Heart left ventricle (tissue), 16 donors: ENCODE data around the gene CHIT1. TPM values are rescaled to one million over a fixed set of nuclear protein-coding genes. Genes with fewer than 3 reads are reported as not detected.

Experiments used
- ATAC-seq, 4 donors: fragments of 200-7000 bp; cut with Tn5 transposase; one replicate each; pipeline ENCODE4 v1.9.1; 2020 to 2022; ENCODE audit warnings: moderate library complexity in 4 of 4, mild to moderate bottlenecking in 3 of 4, moderate number of reproducible peaks in 1 of 4
- DNase-seq, 5 donors: peaks; one replicate each; pipeline ENCODE4 v3.0.0-alpha.2; 2020
- H3K27ac ChIP-seq, 12 donors: fragments of 200-600 bp; sonication (generic) in 4 of 12; one replicate each; pipeline versions ENCODE4 v1.5.0 to v1.8.0; 2016 to 2022; ENCODE audit warnings: mild to moderate bottlenecking in 2 of 12
- H3K27me3 ChIP-seq, 9 donors: fragments of 200-600 bp; sonication (generic) in 2 of 9; one replicate each; pipeline versions ENCODE4 v1.5.1 to v1.8.0; 2016 to 2022; ENCODE audit warnings: mild to moderate bottlenecking in 3 of 9
- H3K36me3 ChIP-seq, 9 donors: fragments of 200-600 bp; sonication (generic) in 2 of 9; one replicate each; pipeline versions ENCODE4 v1.5.0 to v1.8.0; 2018 to 2022; ENCODE audit warnings: mild to moderate bottlenecking in 2 of 9
- H3K4me1 ChIP-seq, 12 donors: fragments of 200-600 bp; sonication (generic) in 4 of 12; one replicate each; pipeline versions ENCODE4 v1.5.0 to v1.8.0; 2016 to 2022; ENCODE audit warnings: mild to moderate bottlenecking in 3 of 12
- H3K4me3 ChIP-seq, 12 donors: fragments of 200-600 bp; sonication (generic) in 4 of 12; one replicate each; pipeline versions ENCODE4 v1.5.0 to v1.8.0; 2017 to 2022; ENCODE audit warnings: mild to moderate bottlenecking in 9 of 12, moderate library complexity in 4 of 12
- H3K9me3 ChIP-seq, 12 donors: fragments of 200-600 bp; sonication (generic) in 4 of 12; one replicate each; pipeline versions ENCODE4 v1.5.0 to v1.8.0; 2016 to 2022; ENCODE audit warnings: mild to moderate bottlenecking in 1 of 12
- CTCF ChIP-seq, 12 donors: fragments of 200-600 bp; sonication (generic) in 4 of 12; IDR thresholded peaks; one replicate each; pipeline versions ENCODE4 v1.5.0 to v1.8.0; 2018 to 2022; ENCODE audit warnings: antibody characterized with exemption in 12 of 12, mild to moderate bottlenecking in 5 of 12
- POLR2A ChIP-seq, 2 donors: fragments of 450-650 bp; IDR thresholded peaks; one replicate each; pipeline ENCODE4 v1.6.1; 2017; ENCODE audit warnings: antibody characterized with exemption in 2 of 2, mild to moderate bottlenecking in 2 of 2, moderate library complexity in 2 of 2
- WGBS, 4 donors: extraction: QIAGEN DNeasy Blood & Tissue Kit in 2 of 4; methylation state at CpG; one replicate each; pipeline versions ENCODE4 v1.1.5 to v1.1.7; 2013 to 2018; 5-methylcytosine and 5-hydroxymethylcytosine counted together
- intact Hi-C, 10 donors: fragments of 100-400 bp; cut with DNase I; formaldehyde crosslinking; loops; one replicate each; pipeline versions ENCODE4 v1.11.1 to v1.14.2; 2022
- polyA plus RNA-seq, 2 donors: library from polyadenylated mRNA; stranded (reverse); fragments of 200-250 nt; gene quantifications; one replicate each; pipeline ENCODE4 v1.2.3, GENCODE V29; 2013
- total RNA-seq, 9 donors: library from RNA; depleted of rRNA in 2 of 9; stranded (reverse); fragments of >200 nt in 2 of 9; fragmentation: NEBNext Ultra II Directional in 3 of 9; extraction: Animal tissue kit (Norgen Biotek cat#: 25700) in 3 of 9; gene quantifications; one replicate each; pipeline versions ENCODE4 v1.1.0 to v1.2.4, GENCODE V29; 2016 to 2023
- donor health status: ischemic (EF 13 %, LVEDD 7.1; RV severe dilation, severe dysfunction).
- donor health status: healthy with polysubstance abuse.
- donor health status: DM: no; HTN: yes; CAD: no.
- donor health status: DM: no; HTN: no; CAD: no.
- donor health status: ischemic (EF 25% LVEDD 6.9; RV normal size, moderate dysfunction).
- donor health status: ischemic (EF 25% LVEDD 5.7; RV mildly dilated, moderate dysfunction).
- donor health status: healthy.
- donor health status: DM: yes; HTN: yes; CAD: no.
- donor health status: ischemic (EF 35%, LVEDD 5.7; RV mildly dilated, moderate dysfunction).
- donor health status: nonischemic (EF 11% LVEDD 7.7; RV severe dilation, severe dysfunction).
- donor health status: DM: yes; HTN: yes; CAD: no.
- donor health status: PGD.
- donor health status: ischemic (EF 29% LVEDD 5.4; RV normal size, mild dysfunction).
- donor health status: nonischemic (EF 23%, LVEDD 6.1; RV moderate dilation, normal function).

CHIT1 gene
- total and polyA plus RNA-seq, 11 donors = 0.05 to 1.7 (median 0.22) TPM; not detected in 6

DNA sequence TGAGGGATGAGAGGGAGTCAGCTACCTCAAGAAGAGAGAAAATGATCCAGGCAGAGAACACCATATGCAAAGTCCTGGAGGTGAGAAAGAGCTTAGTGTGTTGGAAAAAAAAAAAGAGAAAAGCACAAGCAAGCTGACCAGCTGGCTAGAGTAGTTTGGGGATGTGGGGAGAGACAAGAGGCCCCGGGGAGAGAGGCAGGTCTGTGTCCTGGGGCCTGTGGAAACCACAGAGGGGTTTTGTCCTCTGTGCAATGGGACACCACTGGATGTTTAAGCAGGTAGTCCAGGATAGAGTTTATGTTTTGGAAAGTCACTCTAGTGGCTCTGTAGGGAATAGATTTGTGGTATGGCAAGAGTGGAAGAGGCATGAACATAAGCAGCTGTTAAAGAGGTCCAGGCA is 28.6 kb downstream of the CHIT1 start:
- DNase-seq (no peak), ATAC-seq (no peak)
- H3K4me3 ChIP-seq = no peak overlapping the region
- WGBS, 4 donors = 67 to 81% (median 71%) methylated on average over 1 of the region's 1 CpG
- TF ChIP-seq POLR2A (IDR thresholded peaks at IDR 0.05) = no peak
- TF ChIP-seq CTCF (IDR thresholded peaks at IDR 0.05) = no peak
- no peaks in the 10 kb centered on the region for H3K9me3 ChIP-seq
- intact Hi-C loops = no loop called here
- H3K27ac ChIP-seq = peak overlapping the region in 7 of 12 donors; percentile 46 to 67 (median 52)
- no peaks in the 10 kb centered on the region for H3K36me3 ChIP-seq
- no peaks in the 10 kb centered on the region for H3K27me3 ChIP-seq
- peaks cover 0 to 36% (median 5%) of the 10 kb centered on the region in 12 donors for H3K4me1 ChIP-seq

GRCh38 chr1:203199816-203200571 is 29.5 kb downstream of the CHIT1 start:
- Histone ChIP-seq H3K36me3 (no peaks in the 10 kb centered on the region), H3K27me3 (no peaks in the 10 kb centered on the region), H3K9me3 (no peaks in the 10 kb centered on the region), H3K4me3 (no peak overlapping the region), H3K27ac (peak overlapping the region in 10 of 12 donors; percentile 13 to 67 (median 52)), H3K4me1 (peaks cover 0 to 36% (median 5%) of the 10 kb centered on the region in 12 donors)
- 47 to 55% (median 54%) methylated on average over 8 of the region's 8 CpGs for WGBS, 4 donors
- ATAC-seq (peak; percentile 34 to 73 (median 68)), DNase-seq (peak in 1 of 5 donors; percentile 28)
- TF ChIP-seq POLR2A (IDR thresholded peaks at IDR 0.05) (no peak), CTCF (IDR thresholded peaks at IDR 0.05) (no peak)
- intact Hi-C loops = no loop called here

DNA sequence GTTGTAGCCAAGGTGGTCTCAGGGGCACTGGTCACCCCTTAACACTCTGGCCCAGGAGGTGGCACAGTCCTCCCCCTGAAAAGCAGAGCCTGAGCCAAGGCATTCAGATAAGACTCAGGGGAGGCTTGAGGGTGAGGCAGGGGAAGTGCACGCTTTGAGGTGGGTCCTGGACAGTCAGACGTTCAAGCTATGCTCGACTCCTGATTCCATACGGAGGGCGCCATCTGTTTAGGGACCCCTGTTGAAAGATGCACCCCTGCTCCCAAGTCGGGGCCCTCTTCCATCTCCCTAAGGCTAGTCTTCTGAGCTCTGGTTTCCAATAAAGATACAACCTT is 30.0 kb downstream of the CHIT1 start:
- WGBS, 4 donors = 79 to 87% (median 85%) methylated on average over 6 of the region's 6 CpGs
- peaks cover 0 to 36% (median 5%) of the 10 kb centered on the region in 12 donors for H3K4me1 ChIP-seq
- H3K9me3 ChIP-seq = no peaks in the 10 kb centered on the region
- H3K27ac ChIP-seq = peak overlapping the region in 8 of 12 donors; percentile 24 to 54 (median 48)
- ATAC-seq (no peak), DNase-seq (no peak)
- no peak overlapping the region for H3K4me3 ChIP-seq
- H3K36me3 ChIP-seq = no peaks in the 10 kb centered on the region
- H3K27me3 ChIP-seq = no peaks in the 10 kb centered on the region
- intact Hi-C loops = no loop called here
- no peak for TF ChIP-seq POLR2A (IDR thresholded peaks at IDR 0.05)
- TF ChIP-seq CTCF (IDR thresholded peaks at IDR 0.05) = no peak

DNA sequence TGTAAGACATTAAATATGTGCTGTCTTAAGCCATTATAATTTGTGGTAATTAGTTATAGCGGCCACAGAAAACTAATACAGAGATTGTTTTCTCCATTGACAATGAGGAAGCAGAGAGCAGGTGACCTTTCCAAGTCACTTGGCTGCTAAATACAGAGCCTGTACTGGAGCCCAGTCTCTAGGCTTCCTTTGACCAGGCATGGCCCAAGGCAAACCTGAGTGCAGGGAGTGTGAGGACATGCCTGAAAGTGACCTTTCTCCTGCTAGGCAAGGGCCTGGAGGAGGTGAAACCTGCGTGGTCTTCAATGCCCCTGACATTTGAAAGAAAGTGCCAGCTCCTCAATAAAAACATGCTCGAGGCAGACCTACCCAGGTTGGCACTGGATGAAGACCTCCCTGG is 30.5 kb downstream of the CHIT1 start:
- 82 to 90% (median 88%) methylated on average over 3 of the region's 3 CpGs for WGBS, 4 donors
- DNase-seq (no peak), ATAC-seq (no peak)
- Histone ChIP-seq H3K27ac (peak overlapping the region in 1 of 12 donors; percentile 50), H3K27me3 (no peaks in the 10 kb centered on the region), H3K9me3 (no peaks in the 10 kb centered on the region), H3K36me3 (no peaks in the 10 kb centered on the region), H3K4me3 (no peak overlapping the region), H3K4me1 (peaks cover 0 to 36% (median 5%) of the 10 kb centered on the region in 12 donors)
- intact Hi-C loops = no loop called here
- TF ChIP-seq CTCF (IDR thresholded peaks at IDR 0.05) = no peak
- TF ChIP-seq POLR2A (IDR thresholded peaks at IDR 0.05) = no peak
